ENCODE data around the gene DSG3.

Gene DSG3

DNA sequence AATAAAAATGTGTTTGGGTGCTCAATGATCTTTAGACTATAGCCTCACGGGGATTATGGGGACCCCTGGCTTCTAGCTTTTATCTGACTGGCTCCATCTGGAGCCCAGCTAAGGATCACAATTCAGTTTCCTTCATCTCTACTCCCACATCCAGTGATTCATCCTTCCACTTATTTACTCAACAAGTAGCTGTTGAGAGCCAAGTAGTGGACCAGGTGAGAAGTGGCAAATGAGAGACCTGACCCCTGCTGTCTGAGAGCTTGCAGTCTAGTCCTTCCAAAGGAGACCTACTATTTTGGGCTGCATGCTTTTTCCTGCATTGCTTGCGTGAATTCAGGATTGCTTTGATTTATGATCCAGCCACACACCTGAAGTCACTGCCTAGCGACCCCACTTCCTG is 10.7 kb upstream of the DSG3 start:
- DNase-seq, result no peak

GRCh38 chr18:31438402-31438801 is 9.1 kb upstream of the DSG3 start:
- DNase-seq, result no peak

DNA sequence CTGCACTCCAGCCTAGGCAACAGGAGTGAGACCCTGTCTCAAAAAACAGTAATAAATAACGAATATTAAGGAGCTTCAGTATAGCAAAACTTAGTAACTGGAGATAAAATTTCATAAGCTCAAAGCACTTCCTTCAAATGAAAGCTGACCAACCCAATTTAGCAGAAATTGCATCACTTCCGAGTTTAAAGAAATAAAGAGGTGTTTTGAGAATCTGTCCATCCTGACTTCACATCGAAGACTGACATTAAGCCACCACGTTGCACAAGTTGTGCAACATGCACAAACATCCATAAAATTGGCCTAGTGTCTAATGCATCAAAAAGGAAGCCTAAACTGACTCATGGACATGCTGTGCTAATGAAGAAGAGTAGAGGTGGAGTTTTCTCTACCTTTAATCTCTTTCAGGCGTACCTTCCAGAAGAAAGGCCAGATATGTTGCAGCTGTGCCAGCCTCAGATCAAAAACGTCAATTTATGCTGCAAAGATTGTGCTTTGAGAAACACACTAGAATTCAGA is 7.7 kb upstream of the DSG3 start:
- DNase-seq, result no peak

GRCh38 chr18:31440787-31441186 is 6.8 kb upstream of the DSG3 start:
- no peak for DNase-seq

GRCh38 chr18:31441493-31441892 is 6.0 kb upstream of the DSG3 start:
- no peak for DNase-seq

DNA sequence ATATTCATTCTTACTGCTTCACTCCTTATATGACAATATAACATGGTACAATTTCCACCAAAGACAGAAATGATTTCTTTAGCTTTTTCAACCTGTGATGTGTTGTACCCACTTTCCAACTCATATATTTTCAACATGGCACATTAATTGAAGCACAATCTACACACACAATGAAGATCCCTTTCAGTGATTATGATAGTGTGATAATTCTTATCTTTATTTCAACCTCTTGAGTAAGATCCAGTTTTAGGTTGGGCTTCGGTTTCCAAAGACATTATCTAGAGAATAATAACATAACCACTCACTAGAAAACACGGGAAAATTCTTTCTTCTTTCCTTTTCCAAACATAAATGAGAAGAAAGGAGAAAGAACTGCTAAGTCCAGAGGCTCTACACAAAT is 3.4 kb upstream of the DSG3 start:
- DNase-seq, result no peak

DNA sequence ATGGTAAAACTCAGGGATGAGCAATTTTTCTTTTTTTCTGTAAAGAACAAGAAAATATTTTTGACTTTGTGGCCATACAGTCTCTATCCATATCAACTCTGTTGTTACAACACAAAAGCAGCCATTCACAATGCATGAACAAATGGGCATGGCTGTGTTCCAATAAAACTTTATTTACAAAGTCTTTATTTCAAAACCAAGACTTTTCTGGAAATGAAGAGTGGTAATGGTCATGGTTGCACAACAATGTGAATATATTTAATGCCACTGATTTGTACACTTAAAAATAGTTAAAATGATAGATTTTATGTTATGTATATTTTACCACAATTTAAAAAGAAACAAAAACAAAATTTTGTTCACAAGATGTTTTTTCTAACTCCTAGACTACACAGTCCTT is 1.6 kb upstream of the DSG3 start:
- DNase-seq, result no peak

DNA sequence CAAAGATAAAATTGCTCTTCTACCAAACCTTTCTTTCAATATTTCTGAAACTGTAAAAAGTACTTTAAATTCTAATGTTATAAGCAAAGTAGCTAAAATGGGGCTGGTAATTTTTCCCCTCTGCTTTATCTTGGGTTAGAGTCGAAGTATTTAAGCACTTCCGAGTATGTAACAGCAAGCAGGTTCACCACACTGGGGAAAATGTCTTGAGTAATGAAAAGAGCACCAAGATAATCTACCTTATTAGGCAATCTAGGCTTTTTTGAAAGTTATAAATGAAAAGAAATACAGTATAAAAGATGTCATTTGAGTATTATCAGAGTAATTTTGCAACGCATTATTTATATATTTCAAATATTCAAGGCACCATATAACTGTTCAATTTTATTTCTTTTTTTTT is 687 bp upstream of the DSG3 start:
- no peak for DNase-seq

GRCh38 chr18:31450409-31450808 is 2.9 kb downstream of the DSG3 start:
- no peak for DNase-seq

DNA sequence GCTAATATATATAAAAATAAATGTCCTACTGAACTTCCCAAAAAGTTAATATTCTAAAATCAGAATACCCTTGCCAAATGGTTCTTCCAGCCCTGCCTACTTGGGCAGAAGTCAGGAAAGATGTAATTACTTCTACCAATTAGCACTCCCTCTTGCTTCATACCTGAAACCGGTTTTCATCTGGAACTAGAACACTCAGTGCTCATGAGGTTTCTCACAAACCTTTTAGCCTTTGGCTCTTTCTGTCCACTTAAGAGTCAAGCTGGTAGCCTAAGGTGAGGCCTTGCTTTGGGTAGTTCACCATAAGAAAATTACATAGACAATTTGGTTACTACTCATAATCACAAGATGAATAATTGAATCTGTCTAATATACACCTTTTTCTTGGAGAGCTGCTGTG is 4.1 kb downstream of the DSG3 start:
- no peak for DNase-seq

GRCh38 chr18:31454066-31454708 is 6.6 kb downstream of the DSG3 start:
- DNase-seq, result no peak

- DNase-seq, result no peak
These were observed 22.1 kb downstream of the DSG3 start for GRCh38 chr18:31469629-31470028.

DNA sequence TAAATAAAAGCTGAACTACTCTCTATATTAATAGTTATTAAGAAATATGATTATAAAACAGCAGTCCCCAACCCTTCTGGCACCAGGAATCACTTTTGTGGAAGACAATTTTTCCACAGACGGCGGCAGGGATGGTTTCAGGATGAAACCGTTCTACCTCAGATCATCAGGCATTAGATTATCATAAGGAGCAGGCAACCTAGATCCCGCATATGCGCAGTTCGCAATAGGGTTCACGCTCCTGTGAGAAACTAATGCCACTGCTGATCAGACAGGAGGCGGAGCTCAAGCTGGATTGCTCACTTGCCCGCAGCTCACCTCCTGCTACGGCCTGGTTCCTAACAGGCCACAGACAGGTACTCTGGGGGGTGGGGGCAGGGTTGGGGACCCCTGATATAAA is 31.1 kb downstream of the DSG3 start:
- no peak for DNase-seq

- DNase-seq, result no peak
These were observed 34.5 kb downstream of the DSG3 start for GRCh38 chr18:31482051-31482450.

DNA sequence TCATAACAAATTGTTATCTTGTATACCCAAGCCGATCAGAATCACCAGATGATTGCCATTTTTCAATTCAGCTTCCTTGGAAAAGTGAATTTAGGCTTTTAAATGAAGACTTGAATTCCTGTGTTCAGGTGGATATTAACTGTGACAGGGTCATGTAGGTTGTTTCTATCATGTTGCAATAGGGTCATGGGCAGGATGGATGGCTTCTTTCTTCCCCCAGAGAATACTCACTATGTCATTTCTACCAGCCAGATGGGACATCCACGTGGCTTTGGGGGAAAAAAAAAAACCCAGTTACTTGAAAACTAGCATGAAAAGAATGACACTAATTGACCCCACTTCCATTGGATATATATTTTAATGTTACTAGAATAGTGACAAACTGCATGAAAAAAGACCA is 35.9 kb downstream of the DSG3 start:
- DNase-seq, result no peak

DNA sequence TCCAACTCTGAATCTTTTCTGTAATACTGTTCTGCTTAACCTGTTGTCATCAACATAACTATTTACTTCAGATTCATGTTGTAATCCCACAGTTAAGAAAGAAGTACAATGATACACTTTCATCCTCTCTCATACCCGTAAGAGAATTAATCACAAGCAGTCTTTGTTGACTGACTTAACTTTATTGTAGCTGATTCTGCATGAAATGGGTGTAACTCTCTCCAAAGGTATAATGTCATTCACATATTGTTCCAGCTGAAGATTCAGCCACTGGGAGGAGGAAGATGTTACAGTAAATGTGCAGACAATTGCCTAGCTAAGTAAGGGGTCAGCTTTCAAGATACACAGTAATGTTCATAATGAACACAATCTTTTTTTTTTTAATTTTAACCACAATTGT is 36.9 kb downstream of the DSG3 start:
- DNase-seq, result no peak

GRCh38 chr18:31486165-31486564 is 38.6 kb downstream of the DSG3 start:
- DNase-seq, result no peak

DNA sequence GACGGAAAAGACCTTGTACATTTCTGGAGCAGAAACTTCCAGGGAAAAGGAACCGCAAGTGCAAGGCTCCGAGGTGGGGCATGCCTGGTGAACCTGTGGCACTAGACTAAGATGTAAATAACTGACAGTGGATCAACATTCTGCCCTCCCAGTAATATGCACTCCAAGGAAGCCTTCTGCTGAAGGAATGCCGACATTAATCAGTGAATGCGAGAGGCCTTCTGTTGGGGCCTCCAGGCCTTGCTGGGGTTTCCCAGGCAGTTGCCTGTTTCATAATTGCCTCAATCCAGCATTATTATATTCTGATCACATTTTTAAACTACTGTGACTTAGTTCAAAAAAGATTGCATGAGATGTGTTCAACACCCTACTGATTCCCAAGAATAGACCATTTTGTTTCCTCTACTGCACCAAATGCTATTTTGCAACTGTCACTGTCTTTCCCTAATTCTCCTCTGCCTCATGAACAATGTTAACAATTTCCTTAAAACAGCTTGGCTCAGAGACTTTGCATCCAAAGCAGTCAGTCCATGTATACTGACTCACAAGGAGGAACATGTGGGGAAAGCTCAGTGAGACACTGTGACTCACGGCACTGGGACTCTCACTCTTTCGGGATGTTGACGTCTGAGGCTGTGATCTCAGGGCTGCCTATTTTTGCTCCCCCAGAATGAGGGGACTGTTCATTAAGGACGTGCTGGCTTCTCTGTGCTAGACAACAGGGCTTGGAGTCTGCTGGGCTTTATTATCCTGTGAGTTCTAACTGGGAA is 39.9 kb downstream of the DSG3 start:
- DNase-seq, result no peak

DNA sequence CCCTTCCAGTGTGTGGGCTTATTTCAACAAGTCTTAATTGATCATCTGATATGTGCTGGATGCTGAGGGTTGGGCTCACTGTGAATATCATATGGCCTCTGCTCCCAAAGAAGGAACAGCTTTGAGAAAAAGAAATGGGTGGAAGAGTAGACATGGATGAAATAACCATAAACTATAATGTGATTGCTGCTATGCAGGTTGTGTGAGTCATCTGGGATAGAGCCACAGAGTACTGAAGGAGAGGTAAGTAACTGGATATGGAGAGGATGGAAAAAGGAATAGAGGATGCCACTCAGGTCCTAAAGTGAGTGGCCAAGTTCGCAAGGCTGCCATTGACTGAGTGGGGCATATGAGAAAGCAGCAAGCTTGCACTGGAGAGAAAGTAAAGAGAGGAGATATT is 41.8 kb downstream of the DSG3 start:
- no peak for DNase-seq

GRCh38 chr18:31490387-31490786 is 42.8 kb downstream of the DSG3 start:
- DNase-seq, result no peak

DNA sequence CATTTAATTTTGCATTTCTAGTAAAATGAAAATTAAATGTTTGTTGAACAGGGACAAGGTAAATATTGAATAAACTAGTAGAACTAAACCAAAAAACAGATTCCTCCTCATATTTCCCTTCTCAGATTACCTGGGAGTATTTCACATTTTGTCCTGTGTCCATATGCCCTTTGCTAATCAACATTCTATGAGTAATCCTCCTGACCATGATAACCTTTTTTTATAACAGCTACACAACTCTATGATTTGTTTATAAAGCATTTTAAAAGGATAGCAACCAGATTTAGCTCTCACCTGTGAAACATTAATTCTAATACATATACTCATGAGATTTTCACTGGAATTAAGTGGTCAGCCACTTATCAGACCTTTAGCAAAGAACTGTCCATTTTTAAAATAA is 43.3 kb downstream of the DSG3 start:
- DNase-seq, result no peak

- DNase-seq, result no peak
These were observed 44.0 kb downstream of the DSG3 start for GRCh38 chr18:31491586-31491985.

DNA sequence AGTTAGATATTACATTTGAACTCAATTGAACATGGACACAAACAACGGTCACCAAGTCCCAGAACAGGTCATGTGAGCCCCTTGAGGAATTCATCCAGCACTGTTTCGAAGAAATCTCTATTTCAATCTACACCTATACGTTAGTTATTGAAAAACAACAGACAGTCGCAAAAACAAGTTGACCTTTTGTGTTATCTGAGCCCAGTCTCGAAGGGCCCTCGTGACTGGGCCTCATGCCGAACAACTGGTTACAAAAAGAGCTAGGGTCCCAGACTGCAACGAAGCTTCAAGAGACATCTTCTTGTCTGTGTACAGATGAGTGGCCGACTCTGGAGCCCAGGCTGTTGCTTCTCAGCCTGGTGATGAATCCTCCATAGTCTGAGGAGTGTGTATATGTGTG is 45.1 kb downstream of the DSG3 start:
- no peak for DNase-seq

GRCh38 chr18:31493171-31493570 is 45.6 kb downstream of the DSG3 start:
- DNase-seq, result no peak

- DNase-seq, result no peak
These were observed 46.4 kb downstream of the DSG3 start for GRCh38 chr18:31493941-31494340.
